Stimulated activated CD8-positive, alpha-beta memory T cell treated with anti-CD3 and anti-CD28 coated beads, Interleukin-4, amount 100 ng/mL, for 1 hour (primary cell): ENCODE data around the gene LTA.
A peak's percentile ranks its signal among the peaks of the same experiment; 100 is the strongest.
"Not testable (repeated sequence)": the region's sequence is repeated elsewhere in the genome, so short reads cannot be mapped to it uniquely, and the experiment has no call there.

Experiments
- DNase-seq, 2 donors: peaks; one replicate each; pipeline ENCODE4 v3.0.0-alpha.2; 2020; ENCODE audit warnings: low read depth in 2 of 2, low spot score in 1 of 2

Gene LTA

DNA sequence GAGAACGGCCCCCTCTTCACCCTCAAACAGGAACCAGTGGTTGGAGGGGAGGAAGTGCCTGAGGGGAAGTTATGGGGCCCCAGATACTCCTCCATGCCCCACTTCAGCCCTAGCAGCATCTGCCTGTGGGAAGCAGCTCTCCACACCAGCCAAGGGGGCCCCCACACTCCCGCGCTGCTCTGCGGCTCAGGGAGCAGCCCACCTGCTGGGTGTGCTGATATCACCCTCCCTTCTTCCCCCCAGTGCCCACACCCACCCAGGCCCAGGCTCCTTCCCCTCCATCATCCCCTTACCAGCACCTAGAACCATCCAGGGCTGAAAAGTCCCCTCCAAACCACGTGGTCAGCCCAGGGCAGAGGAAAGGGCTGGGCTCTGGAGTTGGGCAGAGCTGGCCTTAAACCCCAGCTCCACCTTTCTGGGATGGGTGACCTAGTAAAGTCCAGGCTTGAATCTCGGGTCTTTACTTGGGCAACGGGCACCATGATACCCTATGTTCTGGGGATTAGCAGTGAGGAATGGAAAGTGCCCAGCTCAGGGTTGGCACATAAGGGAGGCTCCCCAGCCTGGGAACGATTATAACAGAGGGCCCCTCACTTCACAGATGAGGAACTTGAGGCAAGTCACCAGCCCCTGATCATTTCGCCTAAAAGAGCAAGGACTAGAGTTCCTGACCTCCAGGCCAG, 14.7 kb downstream of the LTA start:
- DNase-seq = no peak

DNA sequence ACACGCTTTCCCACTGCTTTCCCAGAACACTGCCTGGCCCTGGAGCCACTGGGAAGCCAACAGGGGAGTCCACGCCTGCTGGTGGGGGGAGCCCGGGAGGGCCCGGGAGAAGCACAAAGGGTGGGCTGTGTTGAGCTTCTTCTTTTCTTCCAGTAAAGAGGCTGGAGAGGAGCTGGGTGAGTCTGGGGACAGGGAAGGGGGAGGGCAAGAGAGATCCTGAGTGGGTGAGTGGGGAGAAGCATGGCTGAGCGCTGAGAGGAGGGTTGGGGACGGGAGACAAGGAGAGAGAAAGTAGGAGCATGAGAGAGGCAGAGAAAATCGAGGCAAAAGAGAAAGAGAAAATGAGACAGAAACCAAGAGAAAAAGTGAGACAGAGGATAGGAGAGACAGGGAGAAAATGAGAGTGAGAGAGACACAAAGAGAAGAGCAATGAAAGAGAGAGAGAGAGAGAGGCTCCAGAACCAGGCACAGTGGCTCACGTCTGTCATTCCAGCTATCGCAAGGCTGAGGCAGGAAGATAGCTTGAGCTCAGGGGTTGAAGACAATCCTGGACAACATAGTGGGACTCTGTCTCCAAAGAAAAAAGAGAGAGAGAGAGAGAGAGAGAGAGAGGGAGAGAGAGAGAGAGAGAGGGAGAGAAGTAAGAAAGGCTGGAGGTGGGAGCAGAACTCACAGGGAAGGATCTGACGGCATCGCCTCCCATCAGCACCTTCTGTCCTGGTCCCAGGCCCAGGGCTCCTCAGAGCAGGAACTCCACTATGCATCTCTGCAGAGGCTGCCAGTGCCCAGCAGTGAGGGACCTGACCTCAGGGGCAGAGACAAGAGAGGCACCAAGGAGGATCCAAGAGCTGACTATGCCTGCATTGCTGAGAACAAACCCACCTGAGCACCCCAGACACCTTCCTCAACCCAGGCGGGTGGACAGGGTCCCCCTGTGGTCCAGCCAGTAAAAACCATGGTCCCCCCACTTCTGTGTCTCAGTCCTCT, 16.0 kb downstream of the LTA start:
- DNase-seq = no peak

DNA sequence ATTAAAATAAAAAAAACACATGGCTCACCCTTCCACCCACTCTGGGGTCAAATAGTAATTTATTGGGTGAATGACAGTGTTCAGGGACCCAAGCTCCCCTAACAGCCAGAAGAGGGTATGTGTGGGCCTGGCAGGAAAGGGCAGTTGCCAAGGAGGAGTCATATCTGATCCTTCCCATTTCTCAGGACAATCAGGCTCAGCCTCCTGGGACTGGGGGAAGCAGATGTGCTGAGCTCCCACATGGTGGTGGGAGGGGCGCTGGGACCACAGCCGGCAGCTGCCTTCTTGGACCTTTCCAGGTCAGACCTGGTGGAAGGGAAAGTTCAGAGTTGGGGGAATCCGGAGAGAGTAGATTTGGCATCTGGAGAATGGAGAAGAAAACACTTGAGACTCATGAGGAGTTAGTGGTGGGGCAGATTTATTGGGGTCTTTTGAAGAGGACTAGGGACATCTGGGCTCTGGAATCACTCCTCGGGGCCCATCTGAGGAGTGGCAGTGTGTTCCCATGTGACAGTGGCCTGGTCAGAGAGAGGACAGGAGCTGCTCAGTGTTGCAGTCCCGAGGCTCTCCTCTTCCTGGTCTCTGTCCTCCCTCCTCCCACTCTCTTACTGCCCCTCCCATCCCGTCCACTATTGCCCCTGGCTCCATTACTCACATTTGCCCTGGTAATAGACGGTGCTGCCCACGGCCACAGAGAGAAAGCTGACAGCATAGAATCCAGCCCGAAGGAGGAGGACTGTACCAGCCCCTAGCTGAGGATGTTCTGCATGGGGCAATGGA, 17.0 kb downstream of the LTA start:
- DNase-seq = no peak

DNA sequence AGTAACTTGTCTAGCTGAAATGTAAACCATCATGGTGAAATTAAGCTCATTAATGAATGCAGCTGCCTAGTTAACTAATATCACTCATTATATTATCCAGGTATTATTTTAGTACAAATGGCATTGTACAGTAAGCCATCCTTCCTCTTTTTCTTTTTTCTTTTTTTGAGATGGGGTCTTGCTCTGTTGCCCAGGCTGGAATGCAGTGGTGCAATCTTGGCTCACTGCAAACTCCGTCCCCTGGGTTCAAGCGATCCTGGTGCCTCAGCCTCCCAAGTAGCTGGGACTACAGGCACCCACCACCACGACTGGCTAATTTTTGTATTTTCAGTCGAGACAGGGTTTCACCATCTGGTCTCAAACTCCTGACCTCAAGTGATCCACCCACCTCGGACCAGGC, 18.6 kb downstream of the LTA start:
- DNase-seq = not testable (repeated sequence)

DNA sequence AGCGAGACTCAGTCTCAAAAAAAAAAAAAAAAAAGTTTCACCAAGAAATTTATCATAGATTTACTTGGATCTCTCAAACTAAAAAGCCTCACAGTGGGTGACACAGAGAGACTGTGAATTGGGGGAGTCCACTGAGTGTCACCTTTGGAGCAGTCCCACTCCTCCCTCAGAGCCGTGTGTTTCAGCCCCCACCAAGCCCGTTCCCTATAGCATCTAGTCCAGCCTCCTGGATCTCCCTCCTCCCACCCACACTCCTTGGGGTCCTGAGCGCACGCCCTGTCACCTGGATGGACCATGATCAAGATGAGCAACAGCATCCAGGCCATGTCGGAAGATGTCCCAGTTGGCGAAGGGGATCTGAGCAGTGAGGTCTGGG, 20.3 kb downstream of the LTA start:
- no peak for DNase-seq

DNA sequence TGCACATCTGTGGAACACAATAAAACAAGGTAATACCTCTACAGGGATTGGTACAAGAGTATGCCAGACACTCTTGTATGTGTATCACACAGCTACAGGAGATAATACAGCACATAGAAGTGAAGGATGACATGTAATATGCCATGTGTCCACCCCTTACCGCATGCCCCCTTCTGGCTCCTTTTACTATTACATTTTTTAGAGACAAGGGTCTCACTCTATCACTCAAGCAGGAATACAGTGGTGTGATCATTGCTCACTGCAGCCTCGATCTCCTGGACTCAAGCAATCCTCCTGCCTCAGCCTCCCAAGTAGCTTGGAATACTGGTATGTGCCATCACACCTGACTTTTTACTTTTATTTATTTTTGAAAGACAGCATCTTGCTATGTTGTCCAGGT, 24.9 kb downstream of the LTA start:
- DNase-seq = no peak

DNA sequence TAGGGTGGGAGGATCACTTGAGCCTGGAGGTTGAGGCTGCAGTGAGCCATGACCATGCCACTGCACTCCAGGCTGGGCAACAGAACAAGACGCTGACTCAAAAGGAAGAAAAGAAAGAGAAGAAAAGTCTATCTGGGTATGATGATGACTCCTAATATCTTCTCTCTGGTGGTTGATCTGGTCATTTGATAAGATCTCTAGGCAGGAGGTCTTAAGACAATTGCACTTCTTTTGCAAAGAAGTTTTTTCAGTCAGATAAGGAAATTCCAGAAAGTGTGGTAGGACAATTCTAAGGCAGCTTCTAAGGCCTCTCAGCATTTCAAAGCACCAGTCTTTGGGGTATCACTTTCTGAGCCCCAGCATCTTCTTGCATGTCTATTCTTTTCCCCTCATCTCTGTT, 35.2 kb downstream of the LTA start:
- no peak for DNase-seq

DNA sequence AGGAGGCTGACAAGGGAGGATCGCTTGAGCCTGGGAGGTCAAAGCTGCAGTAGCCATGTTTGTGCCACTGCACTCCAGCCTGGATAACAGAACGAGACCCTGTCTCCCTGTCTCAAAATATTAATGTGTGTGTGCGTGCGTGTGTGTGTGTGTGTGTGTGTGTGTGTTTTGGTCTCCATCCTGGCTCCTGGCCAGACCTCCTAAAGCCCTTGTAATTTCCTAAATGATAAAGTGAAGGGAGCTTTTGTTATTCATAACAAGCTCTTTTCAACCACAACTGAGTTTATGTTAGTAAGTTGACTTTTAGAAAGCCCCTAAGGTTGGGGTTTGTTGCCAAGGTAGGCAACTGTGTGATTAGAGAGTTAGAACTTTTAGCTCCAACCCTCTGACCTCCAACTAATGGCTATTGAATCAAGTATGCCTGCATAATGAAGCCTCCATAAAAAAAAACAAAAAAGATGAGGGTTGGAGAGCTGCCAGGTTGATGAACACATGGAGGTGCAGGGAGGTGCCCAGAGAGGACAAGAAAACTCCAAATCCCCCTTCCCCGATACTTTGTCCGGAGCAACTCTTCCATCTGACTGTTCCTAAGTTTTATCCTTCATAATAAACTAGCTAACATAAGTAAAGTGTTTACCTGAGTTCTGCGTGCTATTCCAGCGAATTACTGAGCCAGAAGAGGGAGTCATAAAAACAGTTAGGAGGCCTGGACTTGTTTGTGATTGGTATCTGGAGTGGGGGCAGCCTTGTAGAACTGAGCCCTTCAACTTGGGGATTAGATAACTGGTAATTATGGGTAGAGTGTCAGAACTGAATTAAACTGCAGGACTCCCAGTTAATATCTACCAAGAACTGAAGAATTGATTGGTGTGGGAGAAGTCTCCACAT, 37.7 kb downstream of the LTA start:
- no peak for DNase-seq

DNA sequence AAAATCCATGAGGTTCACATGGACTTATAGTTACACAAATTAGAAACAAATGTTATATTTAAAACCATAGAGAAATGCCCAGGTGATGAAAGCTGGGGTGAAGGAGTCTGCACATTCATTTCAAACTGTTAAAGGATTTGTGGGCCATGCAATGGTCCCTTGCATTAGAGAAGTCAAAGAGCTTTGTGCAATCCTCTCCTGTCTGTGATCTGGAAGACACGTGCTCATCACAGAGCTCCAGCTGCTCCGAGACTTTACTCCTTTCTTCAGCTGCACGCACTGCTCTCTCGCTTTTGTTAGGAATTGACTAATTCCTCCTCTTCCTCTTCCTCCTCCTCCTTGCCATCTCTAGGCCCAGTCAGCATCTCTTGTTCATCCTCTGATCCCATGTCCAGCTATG, 38.9 kb downstream of the LTA start:
- no peak for DNase-seq

DNA sequence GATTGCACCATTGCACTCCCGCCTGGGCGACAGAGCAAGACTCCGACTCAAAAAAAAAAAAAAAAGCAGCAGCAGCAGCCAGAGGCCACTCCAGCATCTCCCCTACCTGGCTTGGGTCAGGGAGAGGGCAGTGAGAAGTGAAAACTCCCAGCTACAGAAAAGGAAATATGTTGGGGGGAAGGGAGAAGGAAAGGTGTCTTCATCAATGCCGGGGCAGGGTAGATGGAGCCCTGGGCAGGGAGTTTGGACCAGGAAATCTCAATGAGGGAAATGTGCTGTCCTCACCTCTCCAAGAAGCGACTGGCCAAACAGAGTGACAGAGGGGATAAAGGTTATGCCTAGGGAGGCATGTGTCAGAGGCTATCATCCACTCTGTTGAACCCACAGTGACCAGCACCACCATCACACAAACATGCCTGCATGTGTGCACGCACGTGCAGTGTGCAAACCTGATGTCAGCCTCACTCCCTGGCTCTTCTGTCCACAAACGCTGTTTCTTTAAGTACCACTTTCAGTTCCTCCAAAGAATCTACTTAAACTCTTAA, 42.1 kb downstream of the LTA start:
- DNase-seq = no peak

DNA sequence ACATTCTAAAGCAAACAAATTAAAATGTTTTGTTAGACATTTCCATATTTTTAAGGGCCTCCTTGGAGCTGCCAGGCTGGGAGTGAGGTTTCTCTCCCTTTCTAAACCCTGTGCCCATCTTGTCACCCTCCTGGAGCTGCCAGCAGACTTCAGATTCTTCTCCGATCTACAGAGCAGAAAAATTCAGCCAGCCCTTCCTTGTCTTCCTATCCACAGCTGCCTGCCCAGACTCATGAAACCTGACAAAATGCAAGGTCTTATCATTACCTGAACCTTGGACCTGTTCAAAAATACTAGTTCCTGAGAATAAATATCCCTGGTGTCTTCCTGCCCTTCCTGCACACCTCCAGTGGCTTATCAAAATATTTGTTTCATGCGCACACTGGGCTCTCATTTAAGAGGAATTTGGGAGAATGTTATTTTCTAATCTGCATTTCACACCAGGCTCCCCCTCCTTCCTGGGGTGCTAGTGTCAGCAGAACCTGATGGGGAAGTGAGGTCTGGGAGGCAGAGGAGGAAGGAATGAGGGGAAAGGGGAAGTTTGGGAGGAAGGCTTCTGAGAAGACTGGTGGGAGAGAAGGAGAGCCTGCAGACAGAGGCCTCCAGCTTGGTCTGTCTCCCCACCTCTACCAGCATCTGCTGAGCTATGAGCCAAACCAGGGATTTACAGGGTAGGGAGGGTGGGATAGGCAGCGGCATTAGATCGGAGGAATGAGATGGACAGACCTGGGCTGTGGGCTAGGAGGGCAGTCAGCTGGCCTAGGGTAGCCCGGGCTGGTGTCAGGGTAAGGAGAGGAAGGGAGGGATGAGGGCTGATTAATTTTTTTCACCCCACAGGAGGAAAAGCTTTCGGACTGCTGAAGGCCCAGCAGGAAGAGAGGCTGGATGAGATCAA, 42.8 kb downstream of the LTA start, which contains the start of gene AIF1:
AIF1 (plus strand) TSS at position 551 of the 895 bp plus-strand sequence; CDS start at position 647, 96 bp downstream.
- DNase-seq = no peak

DNA sequence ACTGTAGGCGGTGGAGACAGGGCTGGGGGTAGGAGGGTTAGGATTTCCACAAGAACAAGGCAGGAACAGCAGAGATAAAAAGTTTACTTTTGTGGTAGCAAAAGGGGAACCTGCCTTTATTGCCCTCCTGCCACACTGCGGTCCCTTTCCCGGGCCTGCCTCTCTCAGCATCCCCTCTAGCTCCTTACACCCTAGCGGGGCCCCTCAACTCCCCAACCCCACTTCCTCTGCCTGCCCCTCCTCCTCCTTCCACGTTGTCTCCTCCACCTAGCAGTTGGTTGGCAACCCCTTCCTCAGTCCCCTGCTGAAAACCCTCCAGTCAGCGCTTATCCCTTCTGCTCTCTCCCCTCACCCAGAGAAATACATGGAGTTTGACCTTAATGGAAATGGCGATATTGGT, 43.7 kb downstream of the LTA start:
- DNase-seq = no peak

DNA sequence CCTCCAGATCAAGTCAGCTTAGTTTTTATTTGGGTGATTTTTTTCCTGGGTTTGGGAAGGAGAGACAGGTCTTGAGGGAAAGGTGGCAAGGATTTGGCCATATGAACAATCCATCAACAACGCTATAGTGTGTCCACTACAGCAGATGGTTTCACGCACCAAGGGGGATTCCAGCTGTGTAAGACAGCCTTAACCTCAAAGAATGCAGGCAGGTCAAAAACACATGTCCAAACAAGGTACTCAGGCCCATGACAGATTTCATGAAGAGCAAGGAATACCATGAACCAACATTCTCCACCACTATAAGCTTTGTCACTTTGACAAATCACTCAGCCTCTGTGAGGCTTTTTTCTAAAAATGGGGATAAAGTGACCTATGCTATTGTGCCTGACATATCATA, 44.9 kb downstream of the LTA start:
- DNase-seq = no peak

DNA sequence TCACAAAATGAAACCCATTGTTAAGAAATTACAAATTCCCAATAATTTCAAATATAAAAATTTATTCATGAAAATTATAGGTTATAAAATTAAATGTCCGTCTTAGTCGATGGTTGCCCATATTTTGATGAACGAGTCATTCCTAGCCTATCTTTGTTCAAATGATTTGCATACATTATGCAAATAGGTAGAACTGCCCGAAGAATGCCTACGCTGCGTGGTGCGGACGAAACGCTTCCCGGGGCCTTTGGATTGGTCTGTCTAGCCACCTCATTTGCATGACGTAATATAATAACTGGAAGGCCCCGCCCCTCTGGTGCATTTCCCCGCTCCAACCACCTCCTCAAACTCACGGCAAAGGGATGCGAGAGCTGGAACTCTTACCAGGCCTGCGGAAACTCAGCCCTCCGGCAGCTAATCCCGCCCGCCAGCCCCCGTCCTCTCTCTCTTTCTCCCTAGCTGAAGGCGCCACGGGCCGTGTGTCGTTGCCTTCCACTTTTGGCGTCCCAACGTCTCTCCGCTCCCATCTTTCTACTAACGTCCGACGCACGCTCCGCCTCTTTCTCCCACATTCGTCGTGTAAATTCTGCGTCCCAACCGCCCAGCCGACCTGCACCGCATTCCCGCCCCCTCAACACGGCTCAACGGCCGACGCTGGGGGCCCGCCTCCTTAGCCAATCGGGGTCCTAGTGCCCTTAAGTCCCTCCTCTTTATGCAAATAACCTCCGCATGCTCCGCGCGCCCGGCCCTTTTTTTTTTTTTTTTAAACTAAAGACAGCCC, 47.9 kb downstream of the LTA start:
- DNase-seq = peak; percentile 89 to 94

DNA sequence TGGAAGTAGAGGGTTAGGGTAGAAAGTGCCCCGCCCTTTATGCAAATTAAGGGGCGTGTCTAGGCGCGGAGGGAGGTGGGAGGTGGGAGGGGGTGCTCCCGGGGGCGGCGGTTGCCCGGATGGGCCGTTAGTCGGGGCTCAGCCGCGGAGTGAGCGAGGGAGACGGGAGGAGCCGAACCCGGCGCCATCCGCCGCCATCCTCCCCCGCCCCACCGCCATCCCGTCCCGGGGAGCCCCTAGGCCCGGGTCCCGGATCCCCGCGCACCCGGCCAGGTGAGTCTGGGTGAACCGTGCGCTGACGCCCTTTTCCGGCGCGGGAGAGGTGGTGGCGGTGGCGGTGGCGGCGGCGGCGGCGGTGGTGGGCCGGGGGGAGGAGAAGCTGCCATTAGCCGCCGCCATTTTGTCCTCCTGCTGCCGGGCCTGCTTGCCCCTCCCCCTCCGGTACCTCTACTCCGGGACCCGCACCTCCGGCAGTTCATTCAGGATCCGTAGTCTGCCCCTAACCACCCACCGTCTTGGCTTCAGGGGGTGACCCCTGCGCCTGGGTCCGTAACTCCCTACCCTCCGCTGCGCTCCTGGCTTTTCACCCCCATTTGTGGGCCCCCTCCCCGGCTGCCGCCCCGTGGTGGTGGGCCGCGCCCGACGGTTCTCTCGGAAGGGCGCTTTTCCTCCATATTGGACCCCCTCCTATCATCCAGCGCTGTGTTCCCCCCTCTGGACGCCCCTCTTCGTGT, 48.7 kb downstream of the LTA start, which contains the start of gene PRRC2A:
PRRC2A (plus strand) TSS at position 130 of the 734 bp plus-strand sequence. CDS start 2,075 bp downstream, outside the sequence.
- DNase-seq = peak; percentile 46 to 93

DNA sequence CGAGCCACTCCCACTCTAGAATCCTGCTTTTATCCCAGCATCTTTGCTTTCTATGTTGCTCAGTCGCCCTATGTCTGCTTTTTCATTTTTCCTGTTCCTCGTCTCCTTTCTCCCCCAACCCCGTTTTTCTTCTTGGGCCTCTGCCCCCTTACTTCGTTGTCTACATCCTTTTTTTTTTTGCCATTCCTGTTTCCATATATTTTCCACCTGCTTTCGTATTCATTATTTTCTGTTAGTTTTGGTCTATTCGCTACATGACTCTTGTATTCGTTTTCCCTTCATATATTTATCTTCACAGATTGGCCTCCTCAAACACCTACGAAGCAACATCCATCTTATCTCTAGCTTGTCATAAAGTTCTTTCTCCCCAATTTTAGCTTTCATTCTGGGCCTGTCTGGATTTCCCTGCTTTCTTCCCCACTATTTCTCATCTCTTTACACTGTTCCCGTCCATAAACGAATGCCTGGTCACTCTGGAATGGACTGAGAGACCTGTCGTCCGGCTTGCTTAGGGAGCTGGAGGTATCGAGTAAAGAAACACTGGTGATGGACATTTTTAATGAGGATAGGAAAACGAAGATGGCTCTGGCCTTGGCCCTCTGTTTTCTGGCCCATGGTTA, 49.3 kb downstream of the LTA start:
- DNase-seq = no peak

DNA sequence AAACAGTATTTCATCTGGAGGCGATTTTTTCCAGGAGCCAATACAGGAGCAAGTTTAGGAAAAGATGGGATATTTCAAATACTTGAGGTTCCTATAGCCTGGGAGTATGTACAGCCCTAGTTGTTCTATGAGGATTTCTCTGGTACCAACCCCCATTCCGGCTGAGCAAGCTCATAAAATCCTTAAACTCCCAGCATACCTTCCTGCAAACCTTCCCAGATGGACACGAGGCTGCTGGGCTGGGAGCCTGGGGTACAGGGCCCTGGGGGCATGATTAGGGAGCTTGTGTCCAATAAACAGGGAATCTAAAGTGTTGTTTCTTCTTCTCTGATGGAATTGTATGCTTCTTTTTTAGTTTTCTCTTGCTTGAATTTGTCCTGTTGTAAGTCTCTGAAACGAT, 49.9 kb downstream of the LTA start:
- no peak for DNase-seq
